ENCODE measurements around the gene LAX1.

Gene LAX1

DNA sequence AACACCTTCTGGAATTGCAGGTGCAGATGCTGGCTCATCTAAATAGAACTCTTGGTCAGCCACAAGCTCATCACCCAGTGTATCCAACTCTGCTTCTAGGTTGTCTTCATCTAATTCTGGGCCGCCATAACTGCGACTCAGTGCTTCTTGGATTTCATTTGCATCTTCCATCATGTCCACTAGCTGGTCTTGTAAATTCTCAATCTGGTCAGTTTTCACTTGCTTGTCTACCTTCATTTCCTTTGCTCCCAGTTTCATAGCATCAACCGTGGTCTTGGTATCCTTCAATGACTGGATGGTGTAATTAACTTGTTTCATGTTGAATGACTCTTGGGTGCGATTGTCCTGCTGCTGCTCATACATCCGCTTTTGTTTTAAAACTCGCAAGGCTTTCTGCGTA lies 40.7 kb downstream of the LAX1 start:
- DNase-seq (ENCODE audit: low read depth, low spot score) = no peak
- no peak overlapping the region for H3K4me3 ChIP-seq (ENCODE audit: low read depth, low read length)
- TF ChIP-seq, protein P1, sequence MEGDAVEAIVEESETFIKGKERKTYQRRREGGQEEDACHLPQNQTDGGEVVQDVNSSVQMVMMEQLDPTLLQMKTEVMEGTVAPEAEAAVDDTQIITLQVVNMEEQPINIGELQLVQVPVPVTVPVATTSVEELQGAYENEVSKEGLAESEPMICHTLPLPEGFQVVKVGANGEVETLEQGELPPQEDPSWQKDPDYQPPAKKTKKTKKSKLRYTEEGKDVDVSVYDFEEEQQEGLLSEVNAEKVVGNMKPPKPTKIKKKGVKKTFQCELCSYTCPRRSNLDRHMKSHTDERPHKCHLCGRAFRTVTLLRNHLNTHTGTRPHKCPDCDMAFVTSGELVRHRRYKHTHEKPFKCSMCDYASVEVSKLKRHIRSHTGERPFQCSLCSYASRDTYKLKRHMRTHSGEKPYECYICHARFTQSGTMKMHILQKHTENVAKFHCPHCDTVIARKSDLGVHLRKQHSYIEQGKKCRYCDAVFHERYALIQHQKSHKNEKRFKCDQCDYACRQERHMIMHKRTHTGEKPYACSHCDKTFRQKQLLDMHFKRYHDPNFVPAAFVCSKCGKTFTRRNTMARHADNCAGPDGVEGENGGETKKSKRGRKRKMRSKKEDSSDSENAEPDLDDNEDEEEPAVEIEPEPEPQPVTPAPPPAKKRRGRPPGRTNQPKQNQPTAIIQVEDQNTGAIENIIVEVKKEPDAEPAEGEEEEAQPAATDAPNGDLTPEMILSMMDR (IDR thresholded peaks at IDR 0.05; ENCODE audit: low read depth, low read length) = no peak
- in situ Hi-C loops (cut with HindIII; ENCODE audit: low sequenced_read_pairs) = no loop called here

- in situ Hi-C loops (cut with HindIII; ENCODE audit: low sequenced_read_pairs) = no loop called here
Observed at GRCh38 chr1:203807196-203807595, 42.2 kb downstream of the LAX1 start.

GRCh38 chr1:203813581-203814341 lies 48.8 kb downstream of the LAX1 start:
- in situ Hi-C loops (cut with HindIII; ENCODE audit: low sequenced_read_pairs) = no loop called here
- TF ChIP-seq, protein P1 (IDR thresholded peaks at IDR 0.05; ENCODE audit: low read depth, low read length) = no peak
- H3K4me3 ChIP-seq (ENCODE audit: low read depth, low read length) = no peak overlapping the region
- no peak for DNase-seq (ENCODE audit: low read depth, low spot score)

More at GRCh38 chr1:203807196-203807595, 42.2 kb downstream of the LAX1 start:
- peak; percentile 71 for DNase-seq (ENCODE audit: low read depth, low spot score)
- H3K4me3 ChIP-seq (ENCODE audit: low read depth, low read length) = no peak overlapping the region
- TF ChIP-seq, protein P1 (IDR thresholded peaks at IDR 0.05; ENCODE audit: low read depth, low read length) = peak; percentile 3

GRCh38 chr1:203818399-203818798 lies 53.4 kb downstream of the LAX1 start:
- no peak overlapping the region for H3K4me3 ChIP-seq (ENCODE audit: low read depth, low read length)
- in situ Hi-C loops (cut with HindIII; ENCODE audit: low sequenced_read_pairs) = no loop called here
- TF ChIP-seq, protein P1 (IDR thresholded peaks at IDR 0.05; ENCODE audit: low read depth, low read length) = no peak
- DNase-seq (ENCODE audit: low read depth, low spot score) = no peak

DNA sequence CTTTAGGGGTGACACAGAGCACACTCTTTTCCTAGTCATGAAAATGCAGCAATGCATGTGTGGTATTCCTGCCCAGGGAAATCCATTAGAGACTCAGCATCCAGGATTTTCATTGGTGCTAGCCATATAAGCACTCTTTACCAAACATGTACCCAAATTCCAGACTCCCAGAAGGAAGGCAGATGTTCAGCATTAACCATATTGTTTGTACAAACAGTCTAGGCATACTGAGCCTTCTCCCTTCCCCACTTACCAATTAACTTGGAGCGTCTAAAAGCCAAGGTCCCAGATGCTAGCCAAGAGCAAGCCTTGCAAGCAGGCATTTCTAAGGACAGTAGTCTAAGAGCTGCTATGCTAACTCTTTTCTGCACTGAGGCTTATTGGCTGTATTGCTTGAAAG lies 58.3 kb downstream of the LAX1 start:
- in situ Hi-C loops (cut with HindIII; ENCODE audit: low sequenced_read_pairs) = no loop called here
- DNase-seq (ENCODE audit: low read depth, low spot score) = no peak
- TF ChIP-seq, protein P1 (IDR thresholded peaks at IDR 0.05; ENCODE audit: low read depth, low read length) = no peak
- H3K4me3 ChIP-seq (ENCODE audit: low read depth, low read length) = no peak overlapping the region
